ENCODE measurements around the gene GRID1.
"Not testable (repeated sequence)": the region's sequence is repeated elsewhere in the genome, so short reads cannot be mapped to it uniquely, and the experiment has no call there.

Gene GRID1

DNA sequence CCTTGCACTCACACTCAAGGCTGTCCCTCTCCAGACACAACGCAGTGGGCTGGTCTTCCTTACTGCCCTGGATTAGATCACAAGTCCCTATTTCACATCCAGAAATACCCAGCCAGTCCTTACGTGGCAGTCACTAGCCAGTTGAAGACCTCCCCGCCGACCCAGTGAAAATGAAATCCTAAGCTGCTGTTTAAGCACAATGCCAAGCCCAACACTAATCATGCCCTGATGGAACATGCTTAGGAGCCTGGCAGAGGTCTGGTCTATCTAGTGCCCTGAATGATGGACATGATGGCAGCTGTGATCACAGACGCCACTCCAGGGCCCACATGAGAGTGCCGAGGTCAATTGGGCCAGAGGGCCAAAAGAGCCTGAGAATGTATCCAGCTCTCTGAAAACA, 389.0 kb downstream of the GRID1 start:
- DNase-seq, result no peak

GRCh38 chr10:85976267-85976793, 390.3 kb downstream of the GRID1 start:
- DNase-seq, result no peak

- no peak for DNase-seq
Measured at GRCh38 chr10:85971494-85971893, 395.1 kb downstream of the GRID1 start.

- DNase-seq, result no peak
Measured at GRCh38 chr10:85967594-85967993, 399.0 kb downstream of the GRID1 start.

GRCh38 chr10:85961479-85962067, 405.0 kb downstream of the GRID1 start:
- no peak for DNase-seq

GRCh38 chr10:85961073-85961472, 405.5 kb downstream of the GRID1 start:
- DNase-seq, result peak in 1 of 14 donors; percentile 26

GRCh38 chr10:85959239-85959638, 407.4 kb downstream of the GRID1 start:
- no peak for DNase-seq

- DNase-seq, result no peak
Measured at GRCh38 chr10:85950921-85951320, 415.7 kb downstream of the GRID1 start.

DNA sequence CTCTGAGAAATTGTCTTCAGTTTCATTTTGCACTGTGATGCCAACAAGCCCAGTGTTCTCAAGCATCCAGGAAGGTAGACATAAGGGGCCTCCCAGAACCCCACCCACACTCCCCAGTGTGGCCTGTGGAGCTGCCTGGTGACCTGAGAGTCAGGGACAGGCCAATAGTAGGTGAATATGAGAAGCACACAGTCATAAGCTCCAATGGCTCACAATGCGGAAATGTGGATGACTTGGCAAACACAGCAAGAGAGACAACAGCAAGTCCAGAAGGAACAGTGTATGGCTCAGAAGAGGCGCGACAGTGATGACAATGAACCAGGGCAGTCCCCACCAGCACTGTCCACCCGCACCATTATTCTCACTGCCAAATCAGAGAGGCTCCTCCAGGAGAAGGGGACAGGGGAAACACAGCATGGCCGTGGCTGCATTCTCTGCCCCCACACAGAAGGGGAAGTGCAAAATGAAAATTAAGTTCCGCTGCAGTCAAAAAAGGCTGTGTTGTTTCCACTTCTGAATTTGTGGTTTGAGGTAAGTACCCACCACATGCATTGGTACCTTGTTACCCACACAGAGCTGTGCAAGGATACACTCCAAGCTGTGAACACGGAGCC, 419.8 kb downstream of the GRID1 start:
- no peak for DNase-seq

- DNase-seq, result no peak
Measured at GRCh38 chr10:85936161-85936560, 430.4 kb downstream of the GRID1 start.

DNA sequence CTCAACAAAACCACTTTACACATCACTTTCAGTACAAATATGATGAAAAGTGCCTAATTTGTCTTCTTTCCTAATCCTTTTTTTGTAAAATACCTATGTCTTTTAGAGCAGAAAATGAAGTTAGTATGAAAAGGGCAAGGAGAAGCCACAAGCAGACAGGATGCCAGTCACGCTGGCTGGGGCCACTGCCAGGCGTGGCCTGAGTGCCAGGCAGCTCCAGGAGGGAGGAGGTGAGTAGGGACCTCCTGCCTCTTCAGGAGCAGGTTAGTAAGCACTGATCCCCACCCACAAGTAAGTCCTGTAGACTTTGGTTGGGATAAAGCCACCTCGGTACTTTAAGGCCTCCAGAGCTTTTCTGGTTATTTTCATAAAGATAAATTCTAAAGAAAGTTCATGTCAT, 432.0 kb downstream of the GRID1 start:
- no peak for DNase-seq

DNA sequence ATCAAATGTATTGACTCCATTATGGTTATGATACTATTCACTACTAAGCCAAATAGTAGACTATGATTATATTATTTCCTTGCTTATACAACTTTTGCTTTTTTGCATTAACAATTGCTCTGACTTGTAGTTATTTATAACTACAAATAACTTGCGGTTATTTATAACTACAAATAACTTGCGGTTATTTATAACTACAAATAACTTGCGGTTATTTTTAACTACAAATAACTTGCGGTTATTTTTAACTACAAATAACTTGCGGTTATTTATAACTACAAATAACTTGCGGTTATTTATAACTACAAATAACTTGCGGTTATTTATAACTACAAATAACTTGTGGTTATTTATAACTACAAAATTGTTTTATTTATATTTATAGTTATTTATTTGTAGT, 436.6 kb downstream of the GRID1 start:
- not testable (repeated sequence) for DNase-seq

DNA sequence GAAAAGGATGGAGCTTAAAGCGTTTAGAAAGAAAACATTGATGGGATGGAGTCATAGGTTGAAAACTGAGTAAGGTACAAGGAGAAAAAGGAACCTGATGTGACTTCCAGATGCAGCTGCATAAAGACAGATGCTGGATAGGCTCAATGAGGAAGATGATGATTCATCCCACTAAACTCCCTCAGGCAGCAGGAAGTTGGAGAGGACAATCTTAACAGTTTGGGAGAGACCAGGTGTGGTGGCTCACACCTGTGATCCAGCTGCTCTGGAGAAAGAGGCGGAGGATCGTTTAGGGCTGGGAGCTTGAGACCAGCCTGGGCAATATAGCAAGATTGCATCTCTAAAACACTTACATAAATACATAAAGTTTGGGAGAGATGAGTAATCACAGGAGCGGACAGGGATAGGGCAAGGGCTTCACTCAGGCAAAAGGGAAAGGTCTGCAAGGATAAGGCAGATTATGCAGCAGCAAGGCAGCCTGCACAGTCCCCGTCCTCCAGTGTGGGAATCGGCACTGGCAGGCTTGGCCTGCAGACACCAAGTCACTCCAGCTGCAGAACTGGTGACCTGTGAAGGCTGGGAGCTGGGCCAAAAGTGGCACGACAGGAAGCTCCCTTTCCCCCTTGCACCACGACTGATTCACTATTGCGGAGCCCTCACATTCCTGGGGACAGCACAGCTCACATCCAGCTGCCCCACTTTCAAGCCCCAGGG, 438.5 kb downstream of the GRID1 start:
- peak in 3 of 14 donors; percentile 14 to 54 (median 28) for DNase-seq

DNA sequence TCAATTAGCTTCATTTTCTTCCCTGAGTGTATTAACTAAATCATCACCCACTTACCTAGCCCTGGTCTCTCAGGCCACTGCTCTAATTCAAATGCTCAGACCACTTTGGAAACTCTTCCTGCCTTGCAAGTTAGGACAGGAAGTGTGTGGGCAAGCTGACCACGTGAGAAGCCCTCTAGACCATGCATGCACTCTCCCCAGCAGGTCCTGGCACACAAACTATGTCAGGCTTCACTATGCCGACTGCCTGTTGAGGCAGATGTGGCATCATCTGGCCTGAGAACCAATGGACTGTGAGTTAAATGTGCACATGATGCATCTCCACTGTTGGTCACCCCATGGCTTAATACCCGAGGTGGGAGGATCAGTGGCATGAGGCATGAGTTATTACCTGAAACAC, 439.6 kb downstream of the GRID1 start:
- DNase-seq, result no peak

- DNase-seq, result no peak
Measured at GRCh38 chr10:85926136-85926535, 440.5 kb downstream of the GRID1 start.

DNA sequence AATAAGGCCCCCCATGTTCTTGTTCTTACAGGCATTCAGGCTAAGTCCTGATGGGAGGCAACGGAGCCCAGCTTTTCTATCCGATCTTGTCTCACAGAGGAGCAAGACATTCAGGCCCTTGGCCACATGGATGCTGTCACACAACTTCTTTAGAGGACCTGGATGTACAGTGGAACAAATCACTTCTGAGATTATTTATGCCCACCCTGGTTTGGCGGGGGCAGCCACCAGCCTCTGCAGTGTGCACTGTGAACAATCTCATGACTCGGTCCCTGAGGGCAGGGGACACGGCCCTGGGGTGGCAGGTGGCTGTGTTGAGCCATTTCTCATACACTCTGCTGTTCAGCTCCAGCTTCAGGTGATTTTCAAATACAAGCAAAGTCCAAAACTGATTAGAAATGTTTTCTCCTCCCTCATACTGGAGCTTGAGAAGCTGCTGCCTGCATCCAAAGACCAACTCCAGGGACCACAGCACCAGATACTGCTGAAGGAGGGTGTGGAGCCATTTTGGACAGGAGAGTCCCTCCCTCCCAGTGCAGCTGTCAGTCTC, 441.3 kb downstream of the GRID1 start:
- no peak for DNase-seq

- no peak for DNase-seq
Measured at GRCh38 chr10:85924382-85925102, 442.1 kb downstream of the GRID1 start.

- no peak for DNase-seq
Measured at GRCh38 chr10:85922356-85923129, 444.1 kb downstream of the GRID1 start.

DNA sequence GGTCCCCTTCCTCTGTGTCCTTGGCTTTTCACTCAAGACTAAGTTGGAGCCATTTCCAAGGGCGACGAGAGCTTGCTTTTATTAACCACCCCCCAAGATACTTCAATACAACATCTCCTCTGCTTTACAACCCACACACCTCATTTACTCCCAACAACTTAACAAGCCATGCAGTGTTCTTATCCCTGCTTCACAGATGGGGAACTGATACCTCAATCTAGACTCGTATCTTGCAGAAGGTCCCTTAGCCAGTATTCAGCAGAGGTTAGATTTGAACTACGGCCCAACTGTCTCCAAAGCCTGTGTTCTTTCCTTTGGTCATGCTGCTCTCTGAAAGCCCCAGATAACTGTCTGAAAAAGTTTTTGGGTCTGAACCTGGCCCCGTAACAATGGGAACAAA, 444.8 kb downstream of the GRID1 start:
- no peak for DNase-seq

- DNase-seq, result no peak
Measured at GRCh38 chr10:85920311-85920710, 446.3 kb downstream of the GRID1 start.

GRCh38 chr10:85919491-85920021, 447.0 kb downstream of the GRID1 start:
- DNase-seq, result no peak

- DNase-seq, result no peak
Measured at GRCh38 chr10:85918371-85918770, 448.2 kb downstream of the GRID1 start.
